Measurements from ENCODE around the gene ERMARD.

ERMARD gene

DNA sequence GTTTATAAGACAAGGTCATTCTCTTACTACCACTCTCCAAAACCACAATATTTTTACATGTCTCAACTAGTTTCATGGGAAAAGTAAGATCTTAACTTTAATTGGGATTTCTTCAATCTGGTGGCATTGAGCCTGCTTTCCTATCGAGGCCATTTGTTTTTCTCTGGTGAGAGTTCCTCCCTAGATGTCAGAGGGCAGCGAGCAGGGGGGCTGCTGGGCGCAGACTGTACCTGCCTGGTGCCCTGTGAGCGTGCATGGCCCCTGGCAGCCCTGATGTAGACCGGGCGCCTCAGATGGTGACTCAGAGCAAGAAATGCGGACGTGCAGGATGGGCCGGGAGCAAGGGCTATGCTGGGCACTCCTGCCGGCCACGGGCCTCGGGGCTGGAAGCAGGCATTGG lies 27.2 kb downstream of the ERMARD start:
- Histone ChIP-seq H3K27me3 (replicated peaks; ENCODE audit: insufficient read depth, low read length) (no peaks in the 10 kb centered on the region), H3K36me3 (replicated peaks; ENCODE audit: insufficient read depth, low read length) (no peaks in the 10 kb centered on the region), H3K4me3 (ENCODE audit: low read length) (no peak overlapping the region), H3K4me2 (ENCODE audit: low read depth, low read length) (no peak overlapping the region), H3K79me2 (ENCODE audit: low read length) (no peaks in the 10 kb centered on the region), H3K9me2 (replicated peaks; ENCODE audit: insufficient read depth, low read length) (no peaks in the 10 kb centered on the region), H3F3A (ENCODE audit: insufficient read depth, low read length) (no peaks in the 10 kb centered on the region), H4K20me1 (ENCODE audit: insufficient read depth, low read length) (no peaks in the 10 kb centered on the region), H3K27ac (ENCODE audit: low read length) (no peak overlapping the region), H3K9me3 (replicated peaks; ENCODE audit: insufficient read depth, low read length) (no peaks in the 10 kb centered on the region), H3K9ac (ENCODE audit: low read length) (no peak overlapping the region), H2AFZ (ENCODE audit: low read length) (no peak overlapping the region), H3K4me1 (ENCODE audit: low read length) (no peaks in the 10 kb centered on the region)
- no peak for TF ChIP-seq EZH2 (optimal IDR thresholded peaks at IDR 0.05; ENCODE audit: low read depth, low read length)
- TF ChIP-seq, protein P1, sequence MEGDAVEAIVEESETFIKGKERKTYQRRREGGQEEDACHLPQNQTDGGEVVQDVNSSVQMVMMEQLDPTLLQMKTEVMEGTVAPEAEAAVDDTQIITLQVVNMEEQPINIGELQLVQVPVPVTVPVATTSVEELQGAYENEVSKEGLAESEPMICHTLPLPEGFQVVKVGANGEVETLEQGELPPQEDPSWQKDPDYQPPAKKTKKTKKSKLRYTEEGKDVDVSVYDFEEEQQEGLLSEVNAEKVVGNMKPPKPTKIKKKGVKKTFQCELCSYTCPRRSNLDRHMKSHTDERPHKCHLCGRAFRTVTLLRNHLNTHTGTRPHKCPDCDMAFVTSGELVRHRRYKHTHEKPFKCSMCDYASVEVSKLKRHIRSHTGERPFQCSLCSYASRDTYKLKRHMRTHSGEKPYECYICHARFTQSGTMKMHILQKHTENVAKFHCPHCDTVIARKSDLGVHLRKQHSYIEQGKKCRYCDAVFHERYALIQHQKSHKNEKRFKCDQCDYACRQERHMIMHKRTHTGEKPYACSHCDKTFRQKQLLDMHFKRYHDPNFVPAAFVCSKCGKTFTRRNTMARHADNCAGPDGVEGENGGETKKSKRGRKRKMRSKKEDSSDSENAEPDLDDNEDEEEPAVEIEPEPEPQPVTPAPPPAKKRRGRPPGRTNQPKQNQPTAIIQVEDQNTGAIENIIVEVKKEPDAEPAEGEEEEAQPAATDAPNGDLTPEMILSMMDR (IDR thresholded peaks at IDR 0.05; ENCODE audit: low read length): no peak
- no peak for TF ChIP-seq EZH2phosphoT487 (IDR thresholded peaks at IDR 0.05; ENCODE audit: low read length)
- DNase-seq: no peak

DNA sequence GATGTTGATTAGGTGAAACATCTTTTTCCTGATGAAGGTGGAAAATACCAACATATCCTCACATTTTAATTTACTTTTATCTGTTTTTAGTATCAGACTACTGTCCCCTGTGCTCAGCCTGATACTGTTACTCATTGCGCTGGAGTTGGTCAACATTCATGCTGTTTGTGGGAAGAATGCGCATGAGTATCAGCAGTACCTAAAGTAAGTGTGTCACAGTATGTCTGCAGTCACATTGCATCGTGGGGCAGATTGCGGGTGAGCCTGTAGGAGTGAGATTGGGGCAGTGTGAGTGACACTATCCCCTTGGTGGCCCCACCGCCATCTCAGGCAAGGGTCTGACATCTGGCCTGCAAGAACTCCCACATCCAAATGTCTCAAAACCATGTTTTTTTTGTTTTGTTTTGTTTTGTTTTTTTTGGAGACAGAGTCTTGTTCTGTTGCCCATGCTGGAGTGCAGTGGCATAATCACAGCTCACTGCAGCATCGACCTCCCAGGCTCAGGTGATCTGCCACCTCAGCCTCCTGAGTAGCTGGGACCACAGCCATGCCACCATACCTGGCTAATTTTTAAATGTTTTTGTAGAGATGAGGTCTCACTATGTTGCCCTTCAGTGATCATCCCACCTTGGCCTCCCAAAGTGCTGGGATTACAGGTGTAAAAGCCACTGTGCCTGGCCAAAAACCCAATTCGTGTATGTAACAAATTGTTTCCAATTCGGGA lies 27.8 kb downstream of the ERMARD start:
- H2AFZ ChIP-seq (ENCODE audit: low read length): no peak overlapping the region
- H3K4me2 ChIP-seq (ENCODE audit: low read depth, low read length): no peak overlapping the region
- H3F3A ChIP-seq (ENCODE audit: insufficient read depth, low read length): no peaks in the 10 kb centered on the region
- H3K9me2 ChIP-seq (replicated peaks; ENCODE audit: insufficient read depth, low read length): no peaks in the 10 kb centered on the region
- DNase-seq: no peak
- H3K4me1 ChIP-seq (ENCODE audit: low read length): no peaks in the 10 kb centered on the region
- no peak overlapping the region for H3K4me3 ChIP-seq (ENCODE audit: low read length)
- H3K9me3 ChIP-seq (replicated peaks; ENCODE audit: insufficient read depth, low read length): no peaks in the 10 kb centered on the region
- H3K79me2 ChIP-seq (ENCODE audit: low read length): no peaks in the 10 kb centered on the region
- no peaks in the 10 kb centered on the region for H3K36me3 ChIP-seq (replicated peaks; ENCODE audit: insufficient read depth, low read length)
- H3K27me3 ChIP-seq (replicated peaks; ENCODE audit: insufficient read depth, low read length): no peaks in the 10 kb centered on the region
- TF ChIP-seq EZH2phosphoT487 (IDR thresholded peaks at IDR 0.05; ENCODE audit: low read length) (no peak), EZH2 (optimal IDR thresholded peaks at IDR 0.05; ENCODE audit: low read depth, low read length) (no peak)
- TF ChIP-seq, protein P1 (IDR thresholded peaks at IDR 0.05; ENCODE audit: low read length): no peak
- no peaks in the 10 kb centered on the region for H4K20me1 ChIP-seq (ENCODE audit: insufficient read depth, low read length)
- no peak overlapping the region for H3K27ac ChIP-seq (ENCODE audit: low read length)
- H3K9ac ChIP-seq (ENCODE audit: low read length): no peak overlapping the region

DNA sequence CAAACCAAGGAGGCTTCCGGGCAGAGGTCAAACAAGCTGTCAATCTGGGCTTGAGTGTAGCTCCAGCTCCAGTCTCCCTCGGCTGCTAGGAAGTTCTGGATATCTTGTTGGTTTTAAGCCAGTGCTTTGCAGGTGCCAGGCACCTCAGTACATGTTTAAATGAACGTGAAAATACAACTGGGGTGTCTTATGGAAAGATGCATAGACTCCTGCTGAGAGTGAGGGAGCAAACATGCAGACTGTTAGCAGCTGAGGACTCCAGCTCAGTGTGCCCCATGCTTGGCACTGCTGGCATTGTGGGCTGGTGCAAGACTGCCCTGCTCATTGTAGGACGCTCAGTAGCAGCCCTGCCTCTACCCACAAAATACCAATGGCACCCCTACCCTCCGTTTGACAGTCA lies 28.5 kb downstream of the ERMARD start:
- H3K79me2 ChIP-seq (ENCODE audit: low read length): no peaks in the 10 kb centered on the region
- no peaks in the 10 kb centered on the region for H3K9me3 ChIP-seq (replicated peaks; ENCODE audit: insufficient read depth, low read length)
- H3K4me3 ChIP-seq (ENCODE audit: low read length): no peak overlapping the region
- no peaks in the 10 kb centered on the region for H4K20me1 ChIP-seq (ENCODE audit: insufficient read depth, low read length)
- no peak overlapping the region for H2AFZ ChIP-seq (ENCODE audit: low read length)
- H3K9me2 ChIP-seq (replicated peaks; ENCODE audit: insufficient read depth, low read length): no peaks in the 10 kb centered on the region
- no peaks in the 10 kb centered on the region for H3K27me3 ChIP-seq (replicated peaks; ENCODE audit: insufficient read depth, low read length)
- no peak for TF ChIP-seq EZH2 (optimal IDR thresholded peaks at IDR 0.05; ENCODE audit: low read depth, low read length)
- TF ChIP-seq, protein P1 (IDR thresholded peaks at IDR 0.05; ENCODE audit: low read length): no peak
- TF ChIP-seq EZH2phosphoT487 (IDR thresholded peaks at IDR 0.05; ENCODE audit: low read length): no peak
- no peaks in the 10 kb centered on the region for H3K4me1 ChIP-seq (ENCODE audit: low read length)
- H3K27ac ChIP-seq (ENCODE audit: low read length): no peak overlapping the region
- H3K4me2 ChIP-seq (ENCODE audit: low read depth, low read length): no peak overlapping the region
- H3F3A ChIP-seq (ENCODE audit: insufficient read depth, low read length): no peaks in the 10 kb centered on the region
- no peak for DNase-seq
- H3K9ac ChIP-seq (ENCODE audit: low read length): no peak overlapping the region
- no peaks in the 10 kb centered on the region for H3K36me3 ChIP-seq (replicated peaks; ENCODE audit: insufficient read depth, low read length)

Data from MM.1S (cell line).